NCI-H2196 treated with DMSO at 0.1 percent for 48 hours (cell line): ENCODE data around the gene UBE2E2.

Experiments used
- DNase-seq: peaks from one replicate; lab custom pipeline; 2025; ENCODE audit not compliant: unreplicated experiment; lab: John Stamatoyannopoulos, UW

Gene UBE2E2

DNA sequence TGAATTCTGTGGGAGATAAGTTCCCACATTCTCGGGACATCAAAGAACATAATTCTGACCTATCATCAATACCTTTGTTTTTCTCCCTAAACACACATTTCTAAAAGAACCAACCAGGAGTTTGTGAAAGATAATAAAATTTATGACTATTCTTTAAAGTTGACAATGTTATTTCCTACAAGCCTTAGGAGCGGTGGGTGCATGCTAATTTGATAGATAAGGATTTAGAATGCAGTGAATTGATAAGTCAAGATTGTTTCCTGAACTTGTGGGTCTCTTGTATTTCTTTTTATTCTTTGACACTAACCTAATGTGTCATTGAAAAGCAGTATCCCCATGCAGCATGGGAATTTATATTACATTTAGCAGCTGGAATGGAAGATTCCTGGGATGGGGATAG lies 10.3 kb upstream of the UBE2E2 start:
- no peak for DNase-seq

DNA sequence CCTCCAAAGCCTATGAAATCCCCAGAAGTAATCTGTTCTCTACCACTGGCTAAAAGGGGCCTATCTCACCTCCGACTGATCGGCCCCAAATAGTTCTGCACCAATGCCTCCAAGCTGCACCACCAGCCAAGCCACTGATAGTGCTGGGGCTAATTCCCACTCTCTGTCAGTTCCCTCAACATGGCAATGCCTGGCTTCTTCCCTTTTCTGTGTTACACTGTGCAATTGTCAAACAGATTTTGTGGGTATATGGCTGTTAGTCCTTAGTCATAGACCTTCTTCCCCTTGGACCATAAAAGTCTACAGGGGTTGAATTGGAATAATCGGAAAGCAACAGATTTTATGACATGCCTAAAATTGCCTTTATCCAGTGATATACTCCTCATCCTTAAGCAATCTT lies 9.3 kb upstream of the UBE2E2 start:
- DNase-seq: no peak

DNA sequence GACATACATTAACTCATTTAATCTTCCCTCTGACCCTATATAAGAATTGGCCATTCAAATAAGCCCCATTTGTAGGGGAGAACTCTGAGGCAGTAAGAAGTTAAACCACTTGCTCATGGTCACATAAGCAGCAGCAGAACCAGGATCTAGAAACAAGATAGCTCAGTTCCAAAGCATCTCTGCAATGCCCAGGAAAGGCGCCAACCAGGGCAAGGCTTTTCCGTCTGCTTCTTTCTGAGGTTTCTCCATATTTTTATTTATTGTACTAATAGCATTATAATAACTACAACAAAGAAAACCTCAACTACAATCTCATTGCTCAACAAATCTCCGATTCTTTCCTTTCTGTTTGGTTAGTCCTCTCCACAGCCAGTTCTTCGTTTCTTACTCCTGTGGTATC lies 4.3 kb upstream of the UBE2E2 start:
- DNase-seq: no peak

DNA sequence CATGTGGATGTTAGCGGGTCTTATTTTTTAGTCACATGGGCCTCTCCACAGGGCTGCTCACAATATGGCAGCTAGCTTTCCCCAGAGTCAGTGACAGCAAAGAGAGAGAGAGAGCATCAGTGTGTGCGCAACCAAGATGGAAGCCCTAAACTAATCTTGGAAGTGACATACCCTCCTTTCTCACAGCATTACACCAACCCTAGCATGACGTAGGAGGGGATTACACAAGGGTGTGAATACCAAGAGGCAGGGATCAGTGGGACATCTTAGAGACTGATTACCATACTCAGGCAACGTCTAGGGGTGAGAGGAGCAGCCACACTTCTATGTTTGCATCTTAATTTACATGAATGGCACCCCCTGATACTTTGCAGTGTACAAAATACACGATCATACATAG lies 3.5 kb upstream of the UBE2E2 start:
- DNase-seq: no peak

DNA sequence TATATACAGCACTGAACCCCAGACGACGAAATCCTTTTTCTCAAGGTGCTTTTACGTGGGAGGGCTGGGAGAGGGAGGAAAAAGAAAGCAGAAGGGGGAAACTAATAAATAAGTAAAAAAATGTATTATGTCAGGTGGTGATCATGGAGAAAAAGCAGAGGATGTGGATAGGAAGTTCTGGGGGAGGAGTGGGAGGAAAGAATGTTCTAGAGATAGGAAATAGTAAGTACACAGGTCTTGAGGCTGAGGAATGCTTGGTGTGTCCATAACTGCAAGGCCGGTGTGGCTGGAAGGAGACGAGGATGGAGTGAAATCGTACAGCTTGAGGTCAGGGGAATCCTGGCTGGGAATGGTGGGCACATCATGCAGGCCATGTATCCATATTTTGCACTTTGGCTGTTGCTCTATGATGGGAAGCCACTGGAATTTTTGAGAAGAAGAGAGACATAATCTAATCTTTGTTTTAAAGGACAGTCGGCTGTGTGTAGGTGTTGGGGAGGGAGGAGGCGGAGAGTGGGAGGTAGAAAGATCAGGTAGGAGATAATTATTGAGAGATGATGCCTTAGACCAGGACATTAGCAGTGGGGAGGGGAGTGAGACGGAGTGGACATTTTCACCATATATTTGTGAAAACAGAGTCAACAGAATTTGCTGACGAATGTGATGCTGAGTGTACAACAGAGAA lies 1.8 kb upstream of the UBE2E2 start:
- DNase-seq: no peak

DNA sequence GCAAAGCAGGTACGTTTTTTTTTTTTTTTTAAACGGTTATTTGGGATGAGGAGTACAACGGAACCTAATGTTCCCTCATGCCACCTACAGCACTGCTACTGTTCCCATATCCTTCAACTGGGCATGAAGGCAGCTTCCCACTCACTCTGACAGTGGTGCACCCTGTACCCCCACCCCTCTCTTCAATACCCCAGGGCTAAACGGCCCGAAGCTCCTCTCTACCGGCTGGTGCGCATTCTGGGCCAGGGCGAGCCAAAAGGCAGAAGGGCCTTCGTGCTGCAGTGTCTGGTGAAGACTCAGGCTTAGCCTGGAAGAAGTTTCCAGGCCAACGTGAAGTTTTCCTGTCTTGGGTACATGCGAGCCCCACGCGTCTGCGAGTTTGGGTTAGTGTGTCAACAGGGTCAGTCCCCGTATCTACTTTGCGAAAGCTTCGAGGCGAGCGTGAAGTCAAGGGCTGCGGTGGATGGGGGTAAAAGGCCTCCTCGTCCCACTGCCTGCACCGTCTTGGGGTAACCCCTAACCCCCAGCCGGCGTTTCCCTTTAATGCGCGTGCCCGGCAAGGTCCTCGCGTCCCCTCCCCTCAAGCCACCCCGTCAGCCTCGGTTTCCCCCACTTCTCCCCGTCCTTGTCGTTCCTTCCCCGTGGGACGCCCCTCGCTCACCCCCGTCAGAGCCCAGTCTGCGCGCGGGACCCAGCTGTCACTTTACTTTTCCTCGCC lies 765 bp upstream of the UBE2E2 start:
- no peak for DNase-seq

DNA sequence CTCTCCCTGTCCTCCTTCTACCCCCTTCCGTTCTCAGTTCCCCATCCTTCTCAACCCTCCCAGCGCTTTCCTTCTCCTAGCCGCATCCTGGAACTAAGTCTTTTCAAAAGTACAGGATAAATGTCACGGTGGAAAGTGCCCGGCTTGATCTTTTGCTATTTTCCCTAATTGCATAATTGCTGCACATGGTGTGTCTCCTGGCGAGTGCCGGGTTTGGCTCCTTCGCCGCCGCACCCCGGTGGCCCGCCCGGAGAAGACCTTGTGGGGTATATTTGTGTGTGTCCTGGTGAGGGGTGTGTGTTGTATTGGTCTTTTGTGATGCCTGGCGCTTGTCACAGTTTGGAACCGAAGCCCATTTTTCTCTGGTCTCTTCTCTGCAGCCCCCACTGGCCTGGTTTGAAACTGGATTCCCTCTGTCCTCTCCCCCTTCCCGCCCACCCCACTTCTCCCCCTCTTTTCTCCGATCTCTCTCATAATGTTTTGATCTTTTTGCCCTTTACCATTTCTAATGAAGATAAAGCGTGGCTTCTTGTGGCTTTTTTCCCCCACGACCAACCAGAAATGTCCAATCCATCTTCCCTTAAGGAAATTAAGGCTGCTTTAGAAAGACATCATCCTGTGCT lies 692 bp downstream of the UBE2E2 start:
- no peak for DNase-seq

DNA sequence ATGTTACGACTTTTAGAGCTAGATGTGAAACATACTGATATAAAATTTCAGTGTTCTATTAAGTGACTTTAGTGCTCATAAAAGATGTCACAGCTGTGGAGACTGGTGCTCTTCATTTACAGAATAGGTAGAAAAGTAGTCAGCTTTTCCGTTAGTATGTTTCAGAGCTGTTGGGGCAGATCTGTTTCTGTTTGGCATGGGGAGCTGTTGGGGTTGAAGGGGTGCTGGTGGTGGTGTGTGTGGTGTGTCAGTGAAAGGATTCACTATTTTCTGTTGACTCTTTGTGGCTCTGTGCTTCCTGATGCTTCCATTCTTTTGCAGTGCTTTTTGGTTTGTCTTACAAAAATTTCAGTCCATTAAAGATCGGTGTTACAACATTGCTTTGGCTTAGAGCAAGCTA lies 3.2 kb downstream of the UBE2E2 start:
- no peak for DNase-seq

DNA sequence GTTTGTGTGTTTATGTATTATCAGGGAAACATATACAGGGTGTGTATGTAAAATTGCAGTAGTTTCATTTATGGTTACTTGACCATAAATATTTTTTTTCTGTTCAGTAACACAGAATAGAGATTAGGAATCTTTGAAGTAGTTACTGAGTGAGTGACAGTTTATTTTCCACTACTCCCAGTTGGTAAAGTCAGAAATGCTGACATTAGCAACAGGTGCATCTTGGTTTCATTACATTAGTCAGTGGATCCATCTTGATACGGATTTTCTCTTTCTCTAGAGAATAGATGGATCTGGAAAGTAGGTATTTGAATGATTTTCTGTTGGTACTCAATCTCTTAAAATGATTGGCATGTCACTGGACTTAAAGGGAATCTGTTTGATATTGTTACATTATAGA lies 6.0 kb downstream of the UBE2E2 start:
- DNase-seq: no peak

DNA sequence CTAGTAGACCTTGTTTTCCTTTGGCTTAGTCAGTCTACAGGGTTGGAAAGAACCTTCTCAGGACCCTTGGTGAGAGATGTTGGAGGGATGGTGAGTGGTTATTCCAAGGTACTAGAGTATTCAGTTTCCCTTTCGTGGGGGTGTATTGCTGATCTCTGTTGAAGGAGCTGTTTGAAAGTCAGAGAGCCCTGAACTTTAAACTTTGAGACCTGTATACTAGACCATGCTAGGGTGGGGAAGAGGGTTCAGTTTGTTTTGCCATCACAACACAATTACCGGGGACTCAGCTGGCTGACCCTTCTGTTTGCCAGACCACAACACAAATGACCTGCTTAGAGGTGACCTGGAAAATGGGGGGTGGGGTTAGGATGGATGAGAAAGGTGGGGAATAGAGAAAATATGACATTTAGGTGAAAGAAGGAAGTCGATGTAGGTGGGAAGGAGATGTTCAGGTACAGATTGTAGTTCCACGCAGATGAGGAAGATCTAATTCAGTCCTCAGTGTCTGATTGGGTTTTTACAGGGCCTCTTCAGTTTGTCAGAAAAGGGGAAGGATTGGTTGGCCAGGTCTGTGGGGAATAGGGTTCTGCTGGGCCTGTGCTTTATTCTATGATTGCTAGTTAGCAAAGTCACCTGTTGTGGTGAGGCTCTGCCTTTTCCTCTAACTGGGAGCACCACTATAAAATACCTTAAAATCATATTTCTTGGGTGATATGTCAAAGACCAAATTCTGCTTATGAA lies 6.8 kb downstream of the UBE2E2 start:
- no peak for DNase-seq

DNA sequence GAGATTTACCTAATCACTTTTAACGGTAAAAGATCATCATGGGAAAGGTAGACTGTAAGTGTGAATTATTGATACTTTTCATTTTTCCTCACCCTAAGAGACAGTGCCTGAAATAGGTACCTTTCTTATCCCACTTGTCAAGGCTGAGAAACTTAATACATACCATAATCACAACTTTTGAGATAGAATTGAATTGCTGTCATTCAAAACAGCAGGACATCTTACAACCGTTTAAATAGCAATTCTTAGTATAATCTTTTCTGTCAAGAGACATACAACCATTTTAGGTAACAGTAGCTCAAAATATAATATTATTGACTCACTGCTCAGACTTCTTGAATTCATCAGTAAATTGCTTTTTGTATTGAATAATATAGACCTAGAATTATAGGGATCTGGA lies 10.7 kb downstream of the UBE2E2 start:
- DNase-seq: no peak

DNA sequence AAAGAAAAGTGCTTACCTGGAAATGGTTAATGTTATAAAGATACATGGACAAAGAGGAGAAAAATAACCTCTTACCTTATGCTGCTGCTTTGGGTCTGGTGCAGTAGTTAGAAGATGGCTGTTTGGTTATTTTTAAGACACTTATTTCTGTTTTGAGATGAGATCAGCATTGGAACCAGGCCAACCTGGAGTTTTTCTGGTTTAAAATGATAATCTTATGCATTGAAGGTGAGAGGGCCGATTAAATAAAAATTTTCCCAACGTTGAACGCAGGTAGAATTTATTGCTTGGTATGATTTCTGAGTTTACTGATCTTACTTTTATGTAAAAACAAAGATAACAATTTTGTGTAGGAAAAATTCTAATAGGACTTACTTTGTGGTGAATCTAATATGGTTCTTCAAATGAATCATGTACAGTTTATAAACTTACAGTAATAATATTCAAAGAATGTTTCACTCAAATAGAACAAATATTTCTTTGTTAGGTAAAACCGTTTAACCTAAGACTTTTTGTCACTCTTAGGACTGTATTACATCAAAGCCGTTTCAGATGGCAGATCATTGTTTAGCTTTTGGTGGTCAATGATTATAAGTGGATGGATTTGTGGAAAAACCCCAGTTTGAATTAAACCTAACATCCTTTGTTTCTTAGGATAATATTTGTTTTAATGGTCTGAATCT lies 14.9 kb downstream of the UBE2E2 start:
- DNase-seq: no peak

DNA sequence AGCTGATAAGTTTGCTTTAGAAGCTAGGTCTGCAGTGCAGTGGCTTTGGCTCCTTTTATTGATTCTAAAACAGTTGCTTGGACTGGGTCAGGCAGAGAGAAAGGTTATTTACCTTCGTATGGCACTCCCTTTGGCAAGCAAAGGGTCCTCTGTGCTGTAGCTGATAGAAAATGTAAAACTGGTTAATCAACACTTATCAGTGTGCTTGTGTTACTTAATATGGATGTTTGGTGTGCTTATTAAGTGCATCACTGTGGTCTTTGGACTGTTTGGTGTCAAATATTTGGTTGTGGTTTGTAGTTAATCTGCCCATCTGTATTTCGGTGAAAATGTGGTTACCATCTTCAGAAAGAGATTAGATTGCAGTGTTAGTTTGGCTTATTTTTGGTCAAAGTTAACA lies 16.0 kb downstream of the UBE2E2 start:
- DNase-seq: no peak

DNA sequence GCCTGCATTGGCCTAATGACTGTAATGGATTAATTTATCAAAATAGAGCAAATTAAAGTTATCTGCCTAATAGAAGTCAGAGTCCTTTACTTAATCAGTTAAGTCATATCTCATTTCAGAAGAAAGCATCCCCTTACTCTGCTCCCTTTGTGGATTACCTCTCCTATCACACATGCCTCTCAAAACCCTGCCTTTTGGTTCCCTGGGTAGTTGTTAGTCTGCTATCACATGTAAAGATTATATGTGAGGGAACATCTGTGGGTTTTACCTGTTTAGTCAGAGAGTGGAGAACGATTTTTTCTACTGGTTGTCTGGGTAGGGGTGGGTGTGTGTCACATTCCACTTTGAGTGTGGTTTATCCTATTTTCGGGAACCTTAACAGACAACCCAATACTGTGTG lies 16.4 kb downstream of the UBE2E2 start:
- DNase-seq: no peak

DNA sequence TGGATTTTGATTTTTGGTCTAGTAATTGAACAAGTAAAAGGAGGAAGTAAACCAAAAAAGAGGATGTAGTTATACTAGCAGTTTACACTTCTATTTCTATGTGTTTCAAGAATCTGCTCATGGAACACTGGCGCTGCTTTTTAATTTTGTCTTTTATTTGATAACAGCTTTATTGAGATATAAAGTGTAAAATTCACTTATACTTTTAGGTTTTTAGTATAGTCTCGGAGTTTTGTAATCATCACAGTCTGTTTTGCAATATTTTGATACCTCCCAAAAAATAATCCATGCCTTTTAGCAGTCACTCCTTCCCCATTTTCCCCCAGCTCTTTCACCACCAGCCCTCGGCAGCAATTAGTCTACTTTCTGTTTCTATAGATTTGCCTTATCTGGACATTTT lies 18.0 kb downstream of the UBE2E2 start:
- no peak for DNase-seq

DNA sequence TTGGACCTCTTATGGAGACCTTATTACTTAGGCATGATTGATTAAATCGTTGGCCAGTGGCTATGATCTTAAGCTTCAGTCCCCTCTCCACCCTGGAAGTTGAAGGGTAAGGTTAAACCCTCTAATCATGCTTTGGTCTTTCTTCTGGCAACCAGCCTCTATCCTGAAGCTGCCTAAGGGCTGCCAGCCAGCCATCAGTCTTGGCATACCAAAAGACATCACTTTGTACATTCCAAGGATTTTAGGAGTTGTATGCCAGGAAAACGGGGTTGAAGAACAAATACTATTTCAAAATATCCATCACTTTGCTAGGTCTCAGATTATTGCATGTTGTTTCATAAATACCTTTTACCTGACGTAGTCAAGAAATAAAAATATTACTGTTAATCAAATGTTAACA lies 28.9 kb downstream of the UBE2E2 start:
- no peak for DNase-seq

DNA sequence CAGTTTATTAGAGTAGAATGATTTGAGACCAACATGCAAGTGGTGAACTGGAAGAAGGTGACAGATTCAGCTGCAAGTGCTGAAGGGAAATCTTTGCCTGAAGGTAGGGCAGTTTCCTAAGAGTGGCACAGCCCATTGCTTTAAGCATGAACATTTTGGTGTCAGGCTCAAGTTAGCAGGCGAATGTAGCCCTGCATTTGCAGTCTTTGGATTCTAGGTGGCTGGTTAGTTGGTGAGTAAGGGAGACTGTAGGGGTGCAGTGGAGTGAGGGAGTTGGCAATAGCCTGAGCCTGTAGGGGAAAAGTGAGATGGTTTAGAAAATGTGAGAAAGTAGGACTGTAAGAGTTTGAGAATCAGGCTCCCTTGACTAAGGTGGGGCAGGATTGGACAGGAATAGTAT lies 29.7 kb downstream of the UBE2E2 start:
- no peak for DNase-seq

DNA sequence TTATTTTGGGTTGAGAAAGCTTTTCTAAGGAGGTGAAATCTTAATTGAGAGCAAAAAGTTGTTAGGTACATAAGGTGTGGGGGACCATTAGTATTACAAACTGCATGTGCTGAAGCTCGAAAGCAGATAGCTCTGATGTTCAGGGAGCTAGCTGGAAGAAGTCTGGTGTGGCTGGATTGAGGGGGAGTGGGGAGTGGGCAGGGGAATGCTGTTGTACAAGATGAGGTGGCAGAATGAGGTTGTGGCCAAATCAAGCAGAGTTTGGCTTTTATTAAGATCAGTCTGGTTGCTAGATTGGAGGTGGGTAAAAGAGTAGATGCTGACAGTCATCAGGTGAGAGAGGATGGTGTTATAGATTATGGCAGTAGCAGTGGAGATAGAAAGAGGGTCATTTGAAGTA lies 32.1 kb downstream of the UBE2E2 start:
- no peak for DNase-seq

DNA sequence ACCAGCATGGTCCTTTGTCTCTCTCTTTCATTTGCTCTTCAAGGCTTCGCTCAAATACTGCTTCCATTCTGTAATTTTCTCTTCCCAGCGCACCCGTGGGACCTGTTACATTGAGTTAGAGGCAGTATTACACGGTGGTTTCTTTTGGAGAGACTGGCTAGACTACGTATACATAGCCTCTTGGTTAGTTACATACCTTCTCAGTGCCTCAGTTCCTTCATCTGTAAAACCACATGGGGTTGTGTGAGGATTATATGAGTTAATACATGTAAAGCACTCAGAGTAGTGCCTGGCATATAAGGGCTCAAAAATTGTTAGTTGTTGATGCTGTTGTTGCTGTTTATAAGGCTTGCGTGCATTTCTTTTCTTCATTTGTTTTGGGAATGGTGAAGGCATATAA lies 33.8 kb downstream of the UBE2E2 start:
- no peak for DNase-seq

DNA sequence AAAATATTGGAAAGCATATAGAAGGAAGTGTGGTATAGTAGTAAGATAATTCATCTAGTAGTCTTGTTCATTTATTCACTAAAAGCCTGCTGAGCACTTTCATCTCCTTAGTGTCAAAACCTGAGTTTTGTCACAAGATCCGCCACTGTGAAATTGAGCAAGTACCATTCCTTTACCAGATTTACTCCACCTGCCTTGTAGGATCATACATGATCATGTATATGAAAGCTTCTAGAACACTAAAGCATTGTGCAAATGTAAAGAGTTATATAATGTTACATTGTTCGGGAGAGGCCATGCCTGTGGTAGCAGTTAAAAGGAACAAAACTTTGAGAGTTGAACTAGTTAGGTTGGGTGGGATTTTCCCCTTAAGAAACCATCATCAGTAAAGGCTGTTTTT lies 35.0 kb downstream of the UBE2E2 start:
- no peak for DNase-seq

DNA sequence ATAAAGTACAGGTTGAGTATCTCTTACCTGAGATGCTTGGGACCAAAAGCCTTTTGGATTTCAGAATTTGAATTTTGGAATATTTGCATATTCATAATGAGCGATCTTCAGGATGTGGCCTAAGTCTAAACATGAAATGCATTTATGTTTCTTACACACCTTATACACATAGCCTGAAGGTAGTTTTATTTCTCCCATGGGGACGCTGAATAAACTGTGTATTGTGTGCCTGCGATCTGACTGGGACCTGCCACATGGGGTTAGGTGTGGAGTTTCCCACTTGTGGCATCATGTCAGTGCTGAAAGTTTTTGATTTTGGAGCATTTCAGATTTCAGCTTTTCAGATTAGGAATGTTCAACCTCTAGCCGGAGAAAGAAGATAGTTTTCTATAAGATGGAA lies 35.5 kb downstream of the UBE2E2 start:
- DNase-seq: no peak
